SU-DHL-6 (cell line): ENCODE measurements around the gene NTM.

Experiments used
- H2AFZ ChIP-seq: fragments of 200-600 bp; sonication (generic); 2 replicates; pipeline ENCODE4 v1.6.1; 2014; ENCODE audit warnings: low read depth, mild to moderate bottlenecking, moderate library complexity, mixed read lengths, antibody characterized with exemption, low read length; ENCODE audit not compliant: severe bottlenecking
- H3F3A ChIP-seq: fragments of 200-600 bp; shearing (Covaris generic); 2 replicates; pipeline ENCODE4 v1.6.0; 2016; ENCODE audit warnings: antibody characterized with exemption, mild to moderate bottlenecking; ENCODE audit not compliant: insufficient read depth
- H3K27ac ChIP-seq: fragments of 200-600 bp; sonication (generic); 2 replicates; pipeline ENCODE4 v1.5.1; 2016; ENCODE audit warnings: low read depth, mild to moderate bottlenecking, low read length, moderate library complexity, mixed read lengths
- H3K27me3 ChIP-seq: fragments of 200-600 bp; sonication (generic), shearing (Covaris generic); 2 replicates; pipeline ENCODE4 v1.6.0; 2014; ENCODE audit warnings: mild to moderate bottlenecking, low read length
- H3K36me3 ChIP-seq: fragments of 200-600 bp; sonication (generic); 2 replicates; pipeline ENCODE4 v1.6.1; 2014; ENCODE audit warnings: mild to moderate bottlenecking, low read length, mixed read lengths
- H3K4me2 ChIP-seq: fragments of 300-600, 200-600 bp; shearing (Covaris generic), sonication (generic); 2 replicates; pipeline ENCODE4 v1.6.0; 2014; ENCODE audit warnings: low read length, low read depth, mild to moderate bottlenecking; ENCODE audit not compliant: poor library complexity, severe bottlenecking
- H3K4me3 ChIP-seq: fragments of 200-600 bp; sonication (generic); 2 replicates; pipeline ENCODE4 v1.5.1; 2014; ENCODE audit warnings: antibody characterized with exemption, low read length, mild to moderate bottlenecking, mixed read lengths; ENCODE audit not compliant: insufficient read depth, poor library complexity, severe bottlenecking
- H3K79me2 ChIP-seq: fragments of 200-600 bp; sonication (generic); 2 replicates; pipeline ENCODE4 v1.6.1; 2014; ENCODE audit warnings: mild to moderate bottlenecking, low read length, moderate library complexity; ENCODE audit not compliant: insufficient read depth
- H3K9ac ChIP-seq: fragments of 200-600 bp; sonication (generic); 2 replicates; pipeline ENCODE4 v1.7.0; 2014; ENCODE audit warnings: mild to moderate bottlenecking, low read length
- H3K9me2 ChIP-seq: fragments of 200-600 bp; sonication (generic); replicated peaks from 2 replicates; pipeline ENCODE4 v1.6.1; 2014; ENCODE audit warnings: low read length; ENCODE audit not compliant: insufficient read depth
- H3K9me3 ChIP-seq: fragments of 200-600 bp; sonication (generic); 2 replicates; pipeline ENCODE4 v1.6.1; 2014; ENCODE audit warnings: low read length, mixed read lengths; ENCODE audit not compliant: insufficient read depth
- H4K20me1 ChIP-seq: fragments of 200-600 bp; sonication (generic); 2 replicates; pipeline ENCODE4 v1.6.1; 2014; ENCODE audit warnings: low read depth, mild to moderate bottlenecking, antibody characterized with exemption, low read length, moderate library complexity, mixed read lengths
- CTCF ChIP-seq: fragments of 200-600 bp; sonication (generic); IDR thresholded peaks from one replicate; pipeline ENCODE4 v1.5.1; 2017; ENCODE audit warnings: antibody characterized with exemption, mild to moderate bottlenecking, low read length, moderate library complexity; ENCODE audit not compliant: insufficient read depth, poor library complexity, severe bottlenecking
- EZH2phosphoT487 ChIP-seq: fragments of 200-600 bp; sonication (generic), shearing (Covaris generic); conservative IDR thresholded peaks from 2 replicates; pipeline ENCODE4 v1.6.1; 2018; ENCODE audit warnings: mild to moderate bottlenecking, antibody characterized with exemption, low read length, moderate library complexity, mixed read lengths

The NTM gene

DNA sequence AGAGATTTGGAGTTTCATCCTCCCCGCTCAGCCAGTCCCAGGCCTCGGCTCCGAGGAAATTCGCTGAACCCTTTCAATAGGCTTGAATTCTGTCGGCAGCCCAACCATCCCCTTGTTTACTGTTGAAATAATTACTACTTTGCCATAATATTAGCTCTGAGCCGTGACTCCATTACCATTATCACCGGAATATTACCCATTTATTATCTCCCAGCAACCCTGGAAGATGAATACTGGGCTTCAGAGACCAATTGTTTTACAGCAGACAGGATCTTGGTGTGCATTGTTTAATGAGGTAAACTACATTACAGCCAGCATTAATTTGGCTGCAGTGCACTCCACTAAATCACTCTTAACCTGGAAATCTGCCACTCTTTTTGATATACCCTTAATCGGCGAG is 867.4 kb downstream of the NTM start:
- Histone ChIP-seq H3K27ac (no peak overlapping the region), H3K27me3 (no peaks in the 10 kb centered on the region), H3K36me3 (no peaks in the 10 kb centered on the region), H4K20me1 (no peaks in the 10 kb centered on the region), H3K79me2 (no peaks in the 10 kb centered on the region), H3K9me3 (no peaks in the 10 kb centered on the region), H3K9me2 (no peaks in the 10 kb centered on the region), H3K4me2 (no peak overlapping the region), H2AFZ (no peak overlapping the region), H3K9ac (no peak overlapping the region), H3F3A (no peaks in the 10 kb centered on the region), H3K4me3 (no peak overlapping the region)
- no peak for TF ChIP-seq CTCF
- TF ChIP-seq EZH2phosphoT487 = no peak

DNA sequence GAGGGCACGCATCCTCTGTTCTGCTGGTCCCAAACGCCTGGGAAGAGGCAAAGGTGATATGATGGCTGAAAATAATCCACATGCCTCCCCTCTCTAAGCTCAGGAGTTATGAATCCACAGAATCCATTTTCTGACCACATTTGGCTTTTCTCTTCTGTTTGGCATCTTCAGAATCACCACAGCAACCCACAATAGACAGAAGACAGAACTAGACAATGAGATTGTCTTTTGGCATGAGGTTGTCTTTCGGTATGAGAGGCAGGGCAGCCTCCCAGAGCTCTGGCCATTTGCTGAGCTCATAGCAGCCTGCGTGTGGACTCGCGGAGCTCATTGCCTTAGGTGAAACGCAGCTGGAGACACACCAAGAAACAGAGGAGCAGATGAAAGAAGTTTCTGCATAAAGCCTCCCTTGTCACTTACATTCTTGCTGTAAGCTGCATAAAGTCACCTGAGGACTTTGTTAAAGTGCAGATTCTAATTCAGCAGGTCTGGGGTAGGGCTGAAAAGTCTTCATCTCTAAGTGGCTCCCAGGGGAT is 868.0 kb downstream of the NTM start:
- Histone ChIP-seq H3K9me3 (no peaks in the 10 kb centered on the region), H3K9me2 (no peaks in the 10 kb centered on the region), H2AFZ (no peak overlapping the region), H3K79me2 (no peaks in the 10 kb centered on the region), H3F3A (no peaks in the 10 kb centered on the region), H3K4me2 (no peak overlapping the region), H3K27me3 (no peaks in the 10 kb centered on the region), H3K9ac (no peak overlapping the region), H3K36me3 (no peaks in the 10 kb centered on the region), H3K4me3 (no peak overlapping the region), H4K20me1 (no peaks in the 10 kb centered on the region), H3K27ac (no peak overlapping the region)
- no peak for TF ChIP-seq EZH2phosphoT487
- TF ChIP-seq CTCF = no peak

GRCh38 chr11:132240374-132240773 is 870.0 kb downstream of the NTM start:
- Histone ChIP-seq H3K36me3 (no peaks in the 10 kb centered on the region), H3K4me3 (no peak overlapping the region), H3K4me2 (no peak overlapping the region), H3K9ac (no peak overlapping the region), H4K20me1 (no peaks in the 10 kb centered on the region), H3K9me3 (no peaks in the 10 kb centered on the region), H3K9me2 (no peaks in the 10 kb centered on the region), H3F3A (no peaks in the 10 kb centered on the region), H3K27ac (no peak overlapping the region), H3K79me2 (no peaks in the 10 kb centered on the region), H3K27me3 (no peaks in the 10 kb centered on the region), H2AFZ (no peak overlapping the region)
- TF ChIP-seq EZH2phosphoT487 (no peak), CTCF (no peak)

DNA sequence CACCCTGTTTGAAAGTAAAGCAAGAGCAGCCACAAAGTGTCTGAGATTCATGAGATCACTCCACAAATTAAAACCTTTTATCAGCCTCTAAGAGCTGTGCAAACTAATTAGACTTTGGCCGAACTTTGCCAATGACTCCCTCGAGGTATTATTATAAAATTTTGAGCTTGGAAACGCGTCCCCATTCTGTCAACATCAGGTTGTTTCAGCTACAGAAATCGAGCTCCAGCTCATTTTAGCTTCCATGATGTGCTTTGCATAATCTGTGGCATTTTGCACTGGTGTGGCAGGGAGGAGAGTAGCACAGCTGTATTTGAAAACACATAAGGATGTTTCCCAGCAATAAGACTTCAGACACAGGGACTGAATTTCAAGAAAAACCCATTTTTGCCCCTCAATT is 872.2 kb downstream of the NTM start:
- Histone ChIP-seq H3K36me3 (no peaks in the 10 kb centered on the region), H3K4me2 (no peak overlapping the region), H3K9me2 (no peaks in the 10 kb centered on the region), H3K27me3 (no peaks in the 10 kb centered on the region), H3K9me3 (no peaks in the 10 kb centered on the region), H4K20me1 (no peaks in the 10 kb centered on the region), H3K27ac (no peak overlapping the region), H3F3A (no peaks in the 10 kb centered on the region), H3K4me3 (no peak overlapping the region), H3K79me2 (no peaks in the 10 kb centered on the region), H3K9ac (no peak overlapping the region), H2AFZ (no peak overlapping the region)
- no peak for TF ChIP-seq CTCF
